ENCODE data around the gene HDDC3.
"Not testable (repeated sequence)": the region's sequence is repeated elsewhere in the genome, so short reads cannot be mapped to it uniquely, and the experiment has no call there.

GRCh38 chr15:90922712-90923322 is 9.5 kb downstream of the HDDC3 start:
- TF ChIP-seq CTCF (IDR thresholded peaks at IDR 0.05; ENCODE audit: low read depth, low read length); MAX (IDR thresholded peaks at IDR 0.05; ENCODE audit: low read depth, low read length); POLR2A (IDR thresholded peaks at IDR 0.05; ENCODE audit: extremely low read depth, insufficient read length); MYC (IDR thresholded peaks at IDR 0.05; ENCODE audit: low read depth, low read length): not testable (repeated sequence)
